Measurements from ENCODE around the gene E2F1. TPM values are rescaled to one million over a fixed set of nuclear protein-coding genes. Genes with fewer than 3 reads are reported as not detected.

The E2F1 gene
- total RNA-seq, 1 experiment from 2014 or later = 44.2 TPM

GRCh38 chr20:33725607-33726264, 39.6 kb upstream of the E2F1 start:
- Mint-ChIP-seq H3K9me3 (peaks cover 3% of the 10 kb centered on the region), H3K27me3 (ENCODE audit: low read depth) (peaks cover under 1% of the 10 kb centered on the region; the same call in 1 of the 2 replicates), H3K4me1 (no peaks in the 10 kb centered on the region), H3K4me3 (no peak overlapping the region), H3K27ac (no peak overlapping the region), H3K36me3 (peaks cover 2% of the 10 kb centered on the region; the same call in 1 of the 2 replicates)
- no peak for ATAC-seq
- ChIA-PET POLR2A (no interaction called here), CTCF (interaction anchor here (1.2 kb wide), 1 partner anchor 19 kb away, joined by 4 read pairs; no protein-coding TSS in a partner anchor)
- TF ChIP-seq NR2C2 (CRISPR knock-in tag; IDR thresholded peaks at IDR 0.05) (no peak), ERG (CRISPR knock-in tag; IDR thresholded peaks at IDR 0.05) (no peak), ELF4 (CRISPR knock-in tag; IDR thresholded peaks at IDR 0.05; ENCODE audit: low read depth) (no peak), SMAD4 (CRISPR knock-in tag; IDR thresholded peaks at IDR 0.05) (no peak), E2F4 (CRISPR knock-in tag; IDR thresholded peaks at IDR 0.05; ENCODE audit: borderline replicate concordance, low read depth) (no peak), ATF2 (CRISPR knock-in tag; IDR thresholded peaks at IDR 0.05; ENCODE audit: borderline replicate concordance, low read depth) (no peak), NFYB (CRISPR knock-in tag; conservative IDR thresholded peaks at IDR 0.05; ENCODE audit: low read depth) (no peak), ZNF219 (CRISPR knock-in tag; IDR thresholded peaks at IDR 0.05; ENCODE audit: borderline replicate concordance) (no peak), TEAD1 (CRISPR knock-in tag; IDR thresholded peaks at IDR 0.05) (no peak)
- TF ChIP-seq, protein P1, sequence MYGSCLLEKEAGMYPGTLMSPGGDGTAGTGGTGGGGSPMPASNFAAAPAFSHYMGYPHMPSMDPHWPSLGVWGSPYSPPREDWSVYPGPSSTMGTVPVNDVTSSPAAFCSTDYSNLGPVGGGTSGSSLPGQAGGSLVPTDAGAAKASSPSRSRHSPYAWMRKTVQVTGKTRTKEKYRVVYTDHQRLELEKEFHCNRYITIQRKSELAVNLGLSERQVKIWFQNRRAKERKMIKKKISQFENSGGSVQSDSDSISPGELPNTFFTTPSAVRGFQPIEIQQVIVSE (CRISPR knock-in tag; IDR thresholded peaks at IDR 0.05; ENCODE audit: borderline replicate concordance) = no peak
- TF ChIP-seq, protein P2, sequence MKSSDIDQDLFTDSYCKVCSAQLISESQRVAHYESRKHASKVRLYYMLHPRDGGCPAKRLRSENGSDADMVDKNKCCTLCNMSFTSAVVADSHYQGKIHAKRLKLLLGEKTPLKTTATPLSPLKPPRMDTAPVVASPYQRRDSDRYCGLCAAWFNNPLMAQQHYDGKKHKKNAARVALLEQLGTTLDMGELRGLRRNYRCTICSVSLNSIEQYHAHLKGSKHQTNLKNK (CRISPR knock-in tag; IDR thresholded peaks at IDR 0.05) = no peak
- DNase-seq (ENCODE audit: low spot score) = no peak

GRCh38 chr20:33724439-33725094, 38.4 kb upstream of the E2F1 start:
- CTCF ChIA-PET = interaction anchor here (0.6 to 1.2 kb wide), 2 partner anchors 18 to 19 kb away, joined by 3 to 4 read pairs; no protein-coding TSS in a partner anchor

More at GRCh38 chr20:33724439-33725094, 38.4 kb upstream of the E2F1 start:
- Mint-ChIP-seq H3K27ac (no peak overlapping the region), H3K4me1 (peaks cover under 1% of the 10 kb centered on the region), H3K9me3 (peaks cover 7% of the 10 kb centered on the region), H3K36me3 (peaks cover 2% of the 10 kb centered on the region; the same call in 1 of the 2 replicates), H3K4me3 (no peak overlapping the region), H3K27me3 (ENCODE audit: low read depth) (peaks cover 4% of the 10 kb centered on the region; the same call in 1 of the 2 replicates)
- TF ChIP-seq EMX1 (CRISPR knock-in tag; IDR thresholded peaks at IDR 0.05) (no peak), GRHL2 (CRISPR knock-in tag; IDR thresholded peaks at IDR 0.05; ENCODE audit: insufficient replicate concordance, severe bottlenecking) (no peak), ZBTB43 (CRISPR knock-in tag; IDR thresholded peaks at IDR 0.05) (no peak), FOXP1 (CRISPR knock-in tag; IDR thresholded peaks at IDR 0.05; ENCODE audit: borderline replicate concordance) (no peak), ATF3 (CRISPR knock-in tag; conservative IDR thresholded peaks at IDR 0.05) (no peak)
- DNase-seq (ENCODE audit: low spot score) (no peak), ATAC-seq (no peak)
- POLR2A ChIA-PET = no interaction called here

Measured in WTC11 (cell line).